SIG-M5 (cell line): ENCODE results near the gene CHD1L.
A peak's percentile ranks its signal among the peaks of the same experiment; 100 is the strongest.
"Not testable (repeated sequence)": the region's sequence is repeated elsewhere in the genome, so short reads cannot be mapped to it uniquely, and the experiment has no call there.

ENCODE experiments used
- DNase-seq: peaks from one replicate; lab custom pipeline; 2025; lab: John Stamatoyannopoulos, UW

Gene CHD1L

GRCh38 chr1:147233903-147234302 is 8.6 kb upstream of the CHD1L start:
- DNase-seq: not testable (repeated sequence)

DNA sequence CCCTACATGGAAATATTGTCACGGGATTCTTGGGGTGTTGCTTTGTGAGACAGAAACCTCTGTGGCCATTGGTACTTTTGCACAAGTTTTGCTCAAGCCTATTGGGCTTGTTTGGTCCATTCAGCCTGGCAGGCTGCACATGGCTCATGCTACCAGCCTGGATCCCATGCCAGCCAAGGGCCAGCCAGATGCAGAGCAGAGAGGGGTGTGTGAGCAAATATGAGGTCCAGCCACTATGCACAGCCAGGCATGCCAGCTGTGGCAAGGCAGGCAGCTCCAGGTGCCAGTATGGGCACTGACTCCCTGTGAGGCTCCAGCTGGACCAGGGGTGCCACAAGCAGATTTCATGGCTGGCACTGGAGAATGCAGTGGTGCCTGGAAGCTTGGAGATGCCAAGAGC is 6.7 kb upstream of the CHD1L start:
- no peak for DNase-seq

- DNase-seq: no peak
These were observed 6.0 kb upstream of the CHD1L start for GRCh38 chr1:147236448-147236847.

DNA sequence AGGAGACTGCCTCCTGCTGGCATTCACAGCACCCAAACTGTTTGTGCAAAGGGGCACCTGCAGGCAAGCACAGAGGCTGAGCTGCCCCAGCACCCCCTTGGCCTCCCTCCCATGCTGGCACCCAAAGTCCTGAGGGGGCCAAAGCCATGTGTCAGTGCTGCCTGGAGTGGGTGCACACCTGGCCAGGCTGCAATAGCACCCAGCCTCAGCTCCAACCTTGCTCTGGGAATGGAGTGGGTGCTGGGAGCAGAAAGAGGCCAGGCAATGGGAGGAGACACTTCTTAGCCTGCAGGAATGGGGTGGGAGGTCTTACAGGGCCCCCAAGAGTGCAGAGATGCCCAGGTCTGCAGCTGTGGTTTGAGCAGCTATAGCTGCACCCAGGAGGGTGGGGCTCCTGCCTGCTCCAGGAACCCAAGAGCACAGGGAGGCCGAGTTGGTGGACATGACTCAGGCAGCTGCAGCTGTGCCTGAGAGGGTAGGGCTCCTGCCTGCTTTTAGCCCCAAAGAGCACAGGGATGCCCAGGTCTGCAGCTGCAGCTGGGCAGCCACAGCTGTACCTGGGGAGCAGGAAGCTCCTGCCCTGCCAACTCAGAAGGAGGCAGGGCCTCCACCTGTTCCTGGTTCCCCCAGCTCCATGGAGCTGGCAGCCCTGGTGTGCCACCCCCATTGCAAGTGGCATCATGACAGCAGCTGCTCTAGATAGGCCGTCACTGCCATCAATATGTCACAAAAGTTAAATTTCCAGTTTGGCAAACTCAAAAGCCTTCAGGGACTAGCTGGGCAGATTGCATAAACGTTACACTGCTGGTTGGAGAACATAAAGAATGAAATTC is 5.3 kb upstream of the CHD1L start:
- DNase-seq: no peak

GRCh38 chr1:147238053-147238902 is 4.2 kb upstream of the CHD1L start:
- DNase-seq: no peak

DNA sequence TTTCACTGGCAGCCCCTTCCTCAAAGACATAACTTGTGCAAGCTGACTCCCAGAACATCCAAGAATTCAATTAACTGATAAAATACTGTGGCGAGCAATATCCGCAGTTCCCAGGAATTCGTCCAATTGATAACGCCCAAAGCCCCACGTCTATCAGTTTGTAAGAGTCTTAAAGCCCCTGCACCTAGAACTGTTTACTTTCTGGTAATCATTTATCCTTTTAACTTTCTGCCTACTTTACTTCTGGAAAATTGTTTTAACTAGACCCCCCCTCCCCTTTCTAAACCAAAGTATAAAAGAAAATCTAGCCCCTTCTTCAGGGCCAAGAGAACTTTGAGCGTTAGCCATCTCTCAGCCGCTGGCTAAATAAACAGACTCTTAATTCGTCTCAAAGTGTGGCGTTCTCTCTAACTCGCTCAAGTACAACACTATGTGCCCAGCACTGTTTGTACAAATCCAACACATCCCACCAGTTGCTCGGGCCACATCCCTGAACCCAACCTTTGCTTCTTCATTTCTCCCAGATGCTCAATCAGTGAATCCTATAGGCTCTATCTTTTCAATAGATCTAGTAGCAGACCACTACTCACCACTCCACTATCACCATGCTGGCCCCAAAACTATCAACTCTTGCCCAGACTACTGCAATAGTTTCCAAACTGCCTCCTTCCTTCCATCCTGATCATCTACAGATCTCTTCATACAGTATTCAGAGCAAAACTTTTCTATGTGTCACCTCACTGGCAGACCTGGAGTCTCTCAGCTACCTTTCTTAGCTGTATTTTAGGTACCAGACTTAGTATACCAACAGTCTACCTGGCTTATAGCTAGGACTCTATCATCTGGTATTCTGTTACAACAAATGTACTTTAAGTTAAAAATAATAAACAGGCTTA is 3.3 kb upstream of the CHD1L start:
- DNase-seq: no peak

DNA sequence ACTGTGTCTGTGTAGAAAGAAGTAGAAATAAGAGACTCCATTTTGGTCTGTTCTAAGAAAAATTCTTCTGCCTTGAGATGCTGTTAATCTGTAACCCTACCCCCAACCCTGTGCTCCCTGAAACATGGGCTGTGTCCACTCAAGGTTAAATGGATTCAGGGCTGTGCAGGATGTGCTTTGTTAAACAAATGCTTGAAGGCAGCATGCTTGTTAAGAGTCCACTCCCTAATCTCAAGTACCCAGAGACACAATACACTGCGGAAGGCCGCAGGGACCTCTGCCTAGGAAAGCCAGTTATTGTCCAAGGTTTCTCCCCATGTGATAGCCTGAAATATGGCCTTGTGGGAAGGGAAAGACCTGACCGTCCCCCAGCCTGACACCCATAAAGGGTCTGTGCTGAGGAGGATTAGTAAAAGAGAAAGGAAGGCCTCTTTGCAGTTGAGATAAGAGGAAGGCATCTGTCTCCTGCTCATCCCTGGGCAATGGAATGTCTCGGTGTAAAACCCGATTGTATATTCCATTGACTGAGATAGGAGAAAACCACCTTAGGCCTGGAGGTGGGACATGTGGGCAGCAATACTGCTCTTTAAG is 2.3 kb upstream of the CHD1L start:
- DNase-seq: not testable (repeated sequence)

GRCh38 chr1:147241934-147242448 is 493 bp upstream of the CHD1L start:
- no peak for DNase-seq

- DNase-seq: no peak
These were observed 773 bp downstream of the CHD1L start for GRCh38 chr1:147243228-147243685.

- no peak for DNase-seq
These were observed 1.4 kb downstream of the CHD1L start for GRCh38 chr1:147243841-147244240.

- DNase-seq: no peak
These were observed 2.6 kb downstream of the CHD1L start for GRCh38 chr1:147245129-147245528.

DNA sequence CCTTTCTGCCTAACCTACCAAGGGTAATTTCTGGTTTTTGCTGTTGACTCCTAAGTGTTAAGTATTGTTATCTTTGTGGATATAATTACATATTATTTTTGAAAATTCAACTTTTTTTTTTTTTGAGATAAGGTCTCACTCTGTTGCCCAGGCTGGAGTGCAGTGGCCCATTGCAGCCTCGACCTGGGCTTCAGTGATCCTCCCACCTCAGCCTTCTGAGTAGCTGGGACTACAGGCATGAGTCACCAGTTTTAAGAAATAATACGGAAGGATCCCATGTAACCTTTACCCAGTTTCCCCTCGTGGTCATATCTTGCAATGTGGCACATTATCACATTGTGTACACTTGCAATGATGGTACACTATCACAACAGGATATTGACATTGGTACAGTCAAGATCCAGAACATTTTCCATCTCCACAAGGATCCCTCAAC is 3.1 kb downstream of the CHD1L start:
- DNase-seq: peak; percentile 44

- DNase-seq: no peak
These were observed 3.7 kb downstream of the CHD1L start for GRCh38 chr1:147246044-147246690.

- DNase-seq: no peak
These were observed 4.6 kb downstream of the CHD1L start for GRCh38 chr1:147246910-147247655.

GRCh38 chr1:147247656-147248238 is 5.3 kb downstream of the CHD1L start:
- no peak for DNase-seq

GRCh38 chr1:147252540-147252939 is 10.1 kb downstream of the CHD1L start:
- DNase-seq: no peak

GRCh38 chr1:147260956-147261355 is 18.5 kb downstream of the CHD1L start:
- no peak for DNase-seq

GRCh38 chr1:147264158-147264768 is 21.8 kb downstream of the CHD1L start:
- no peak for DNase-seq

- no peak for DNase-seq
These were observed 23.9 kb downstream of the CHD1L start for GRCh38 chr1:147266381-147266780.
